Choroid plexus epithelial cell (primary cell): ENCODE measurements around the gene TAF5L.

Source experiments
- DNase-seq: peaks from one replicate; pipeline ENCODE4 v3.0.0-alpha.2; 2010; ENCODE audit warnings: low read depth
- H3K4me3 ChIP-seq: 2 replicates; pipeline ENCODE4 v1.5.1; 2011; ENCODE audit warnings: low read depth, mild to moderate bottlenecking, control low read depth, low read length, moderate library complexity
- CTCF ChIP-seq: conservative IDR thresholded peaks from 2 replicates; pipeline ENCODE4 v1.5.1; 2011; ENCODE audit warnings: low read depth, mild to moderate bottlenecking, control low read depth, inconsistent platforms, low read length, moderate library complexity

TAF5L gene

GRCh38 chr1:229614701-229615100, 11.2 kb downstream of the TAF5L start:
- TF ChIP-seq CTCF, result no peak
- no peak overlapping the region for H3K4me3 ChIP-seq
- DNase-seq, result no peak

GRCh38 chr1:229613938-229614337, 12.0 kb downstream of the TAF5L start:
- no peak overlapping the region for H3K4me3 ChIP-seq
- no peak for TF ChIP-seq CTCF
- no peak for DNase-seq

GRCh38 chr1:229608590-229608989, 17.3 kb downstream of the TAF5L start:
- no peak overlapping the region for H3K4me3 ChIP-seq
- TF ChIP-seq CTCF, result no peak
- DNase-seq, result no peak

GRCh38 chr1:229607370-229607769, 18.6 kb downstream of the TAF5L start:
- no peak overlapping the region for H3K4me3 ChIP-seq
- TF ChIP-seq CTCF, result no peak
- DNase-seq, result no peak

- no peak for DNase-seq
- TF ChIP-seq CTCF, result no peak
- H3K4me3 ChIP-seq, result no peak overlapping the region
Observed at GRCh38 chr1:229603371-229604005, 22.4 kb downstream of the TAF5L start.

- no peak for DNase-seq
- H3K4me3 ChIP-seq, result no peak overlapping the region
- no peak for TF ChIP-seq CTCF
Observed at GRCh38 chr1:229600229-229600628, 25.7 kb downstream of the TAF5L start.

GRCh38 chr1:229599218-229599954, 26.5 kb downstream of the TAF5L start:
- DNase-seq, result no peak
- no peak overlapping the region for H3K4me3 ChIP-seq
- TF ChIP-seq CTCF, result no peak
